ENCODE data around the gene UBE3C. TPM values are rescaled to one million over a fixed set of nuclear protein-coding genes. Genes with fewer than 3 reads are reported as not detected.

Gene UBE3C
- total and polyA plus RNA-seq, 2 of the 13 experiments (the other 11 are each of a cell fraction or from before 2014, with no cell fraction given) = 27.0 to 48.2 TPM

DNA sequence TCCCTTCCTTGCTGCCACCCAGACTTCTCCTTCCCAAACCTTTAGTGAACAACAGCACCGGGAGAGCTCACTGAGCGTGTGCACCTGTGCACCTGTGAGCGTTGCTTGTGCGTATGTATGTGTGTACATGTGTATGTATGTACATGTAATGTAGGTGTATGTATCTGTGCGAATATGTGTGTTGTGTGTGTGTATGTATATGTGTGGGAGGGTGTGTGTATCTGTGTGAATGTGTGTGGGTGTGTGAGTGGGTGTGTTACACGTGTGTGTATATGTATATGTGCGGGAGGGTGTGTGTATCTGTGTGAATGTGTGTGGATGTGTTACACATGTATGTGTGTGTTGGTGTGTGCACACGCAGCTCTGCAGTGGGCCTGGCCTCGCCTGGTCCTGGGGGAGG lies 153.5 kb downstream of the UBE3C start (continued):
- TF ChIP-seq RFXAP (CRISPR knock-in tag; IDR thresholded peaks at IDR 0.05; ENCODE audit: borderline replicate concordance) (no peak), NFYC (CRISPR knock-in tag; IDR thresholded peaks at IDR 0.05) (no peak), FOXA1 (IDR thresholded peaks at IDR 0.05) (0 out of 2 replicates have a peak, but pooled peaks have one; percentile 10), FOXA1 (CRISPR knock-in tag; IDR thresholded peaks at IDR 0.05) (no peak)
- TF ChIP-seq, protein P1, sequence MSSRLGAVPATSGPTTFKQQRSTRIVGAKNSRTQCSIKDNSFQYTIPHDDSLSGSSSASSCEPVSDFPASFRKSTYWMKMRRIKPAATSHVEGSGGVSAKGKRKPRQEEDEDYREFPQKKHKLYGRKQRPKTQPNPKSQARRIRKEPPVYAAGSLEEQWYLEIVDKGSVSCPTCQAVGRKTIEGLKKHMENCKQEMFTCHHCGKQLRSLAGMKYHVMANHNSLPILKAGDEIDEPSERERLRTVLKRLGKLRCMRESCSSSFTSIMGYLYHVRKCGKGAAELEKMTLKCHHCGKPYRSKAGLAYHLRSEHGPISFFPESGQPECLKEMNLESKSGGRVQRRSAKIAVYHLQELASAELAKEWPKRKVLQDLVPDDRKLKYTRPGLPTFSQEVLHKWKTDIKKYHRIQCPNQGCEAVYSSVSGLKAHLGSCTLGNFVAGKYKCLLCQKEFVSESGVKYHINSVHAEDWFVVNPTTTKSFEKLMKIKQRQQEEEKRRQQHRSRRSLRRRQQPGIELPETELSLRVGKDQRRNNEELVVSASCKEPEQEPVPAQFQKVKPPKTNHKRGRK (CRISPR knock-in tag; IDR thresholded peaks at IDR 0.05) = no peak

GRCh38 chr7:157292770-157293412 lies 154.2 kb downstream of the UBE3C start:
- Histone ChIP-seq H3K4me2 (ENCODE audit: low read depth, low read length) (peak overlapping the region; percentile 86), H4K20me1 (ENCODE audit: insufficient read depth, low read length) (no peaks in the 10 kb centered on the region), H3K27me3 (ENCODE audit: control insufficient read depth in 1 of 2, insufficient read depth in 2 of 2, low read length in 2 of 2) (peaks cover 0 to 5% of the 10 kb centered on the region in 2 experiments; a peak in 1 of 5 replicates), H3K9me3 (ENCODE audit: low read length) (no peaks in the 10 kb centered on the region), H2AFZ (ENCODE audit: low read length) (no peak overlapping the region), H3K4me3 (replicated peaks in 1 of 3; ENCODE audit: insufficient read depth in 1 of 3, low read depth in 2 of 3, low read length in 3 of 3) (peak overlapping the region; percentile 45 to 76 (median 56); a peak in 5 of 6 replicates), H3K27ac (ENCODE audit: extremely low read length, insufficient read depth, low read length) (no peak overlapping the region), H3K79me2 (ENCODE audit: insufficient read depth, low read length) (no peaks in the 10 kb centered on the region), H3K4me1 (ENCODE audit: insufficient read depth, low read length) (peaks cover 60% of the 10 kb centered on the region), H3K9ac (ENCODE audit: insufficient read depth, low read depth, low read length) (peak overlapping the region; percentile 66), H3K36me3 (replicated peaks in 1 of 2; ENCODE audit: control insufficient read depth in 1 of 2, insufficient read depth in 2 of 2, low read length in 2 of 2) (no peaks in the 10 kb centered on the region)
- ChIA-PET CTCF (ENCODE audit: low intra/inter-chr PET ratio, low total read pairs) (no interaction called here), POLR2A (no interaction called here)
- DNase-seq (ENCODE audit: low spot score) (no peak), ATAC-seq (peak; percentile 60), FAIRE-seq (no peak)
- intact Hi-C loops (cut with micrococcal nuclease; ENCODE audit: unreplicated experiment) = no loop called here
- 35% methylated on average over 6 of the region's 32 CpGs for WGBS (ENCODE audit: low lambda C conversion rate)
- BruUV-seq (replicated peaks) = no TSS peak
- in situ Hi-C loops (cut with HindIII; ENCODE audit: extremely low pct_ligation_motif_present, low pct_unique_long_range_greater_than_20kb) = no loop called here
- no peak for TF ChIP-seq CENPT (CRISPR knock-in tag; IDR thresholded peaks at IDR 0.05; ENCODE audit: low read depth)
- TF ChIP-seq ZNF577 (CRISPR knock-in tag; IDR thresholded peaks at IDR 0.05; ENCODE audit: borderline replicate concordance, low read depth) = no peak
- TF ChIP-seq, protein P2, sequence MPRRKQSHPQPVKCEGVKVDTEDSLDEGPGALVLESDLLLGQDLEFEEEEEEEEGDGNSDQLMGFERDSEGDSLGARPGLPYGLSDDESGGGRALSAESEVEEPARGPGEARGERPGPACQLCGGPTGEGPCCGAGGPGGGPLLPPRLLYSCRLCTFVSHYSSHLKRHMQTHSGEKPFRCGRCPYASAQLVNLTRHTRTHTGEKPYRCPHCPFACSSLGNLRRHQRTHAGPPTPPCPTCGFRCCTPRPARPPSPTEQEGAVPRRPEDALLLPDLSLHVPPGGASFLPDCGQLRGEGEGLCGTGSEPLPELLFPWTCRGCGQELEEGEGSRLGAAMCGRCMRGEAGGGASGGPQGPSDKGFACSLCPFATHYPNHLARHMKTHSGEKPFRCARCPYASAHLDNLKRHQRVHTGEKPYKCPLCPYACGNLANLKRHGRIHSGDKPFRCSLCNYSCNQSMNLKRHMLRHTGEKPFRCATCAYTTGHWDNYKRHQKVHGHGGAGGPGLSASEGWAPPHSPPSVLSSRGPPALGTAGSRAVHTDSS (CRISPR knock-in tag; conservative IDR thresholded peaks at IDR 0.05) = no peak
- TF ChIP-seq, protein P3, sequence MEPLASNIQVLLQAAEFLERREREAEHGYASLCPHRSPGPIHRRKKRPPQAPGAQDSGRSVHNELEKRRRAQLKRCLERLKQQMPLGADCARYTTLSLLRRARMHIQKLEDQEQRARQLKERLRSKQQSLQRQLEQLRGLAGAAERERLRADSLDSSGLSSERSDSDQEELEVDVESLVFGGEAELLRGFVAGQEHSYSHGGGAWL (CRISPR knock-in tag; IDR thresholded peaks at IDR 0.05) = no peak
- TF ChIP-seq PAX8 (CRISPR knock-in tag; IDR thresholded peaks at IDR 0.05; ENCODE audit: borderline replicate concordance) = no peak
- TF ChIP-seq SMYD3 (CRISPR knock-in tag; IDR thresholded peaks at IDR 0.05) = no peak
- TF ChIP-seq CBFB (CRISPR knock-in tag; IDR thresholded peaks at IDR 0.05) = no peak
- TF ChIP-seq, protein P4, sequence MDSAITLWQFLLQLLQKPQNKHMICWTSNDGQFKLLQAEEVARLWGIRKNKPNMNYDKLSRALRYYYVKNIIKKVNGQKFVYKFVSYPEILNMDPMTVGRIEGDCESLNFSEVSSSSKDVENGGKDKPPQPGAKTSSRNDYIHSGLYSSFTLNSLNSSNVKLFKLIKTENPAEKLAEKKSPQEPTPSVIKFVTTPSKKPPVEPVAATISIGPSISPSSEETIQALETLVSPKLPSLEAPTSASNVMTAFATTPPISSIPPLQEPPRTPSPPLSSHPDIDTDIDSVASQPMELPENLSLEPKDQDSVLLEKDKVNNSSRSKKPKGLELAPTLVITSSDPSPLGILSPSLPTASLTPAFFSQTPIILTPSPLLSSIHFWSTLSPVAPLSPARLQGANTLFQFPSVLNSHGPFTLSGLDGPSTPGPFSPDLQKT (CRISPR knock-in tag; IDR thresholded peaks at IDR 0.05; ENCODE audit: borderline replicate concordance) = no peak
- peak; percentile 33 for TF ChIP-seq HNRNPLL (IDR thresholded peaks at IDR 0.05; ENCODE audit: low read depth, low read length, poor library complexity, severe bottlenecking)
- no peak for TF ChIP-seq ZNF556 (CRISPR knock-in tag; IDR thresholded peaks at IDR 0.05; ENCODE audit: borderline replicate concordance)
- TF ChIP-seq, protein P5, sequence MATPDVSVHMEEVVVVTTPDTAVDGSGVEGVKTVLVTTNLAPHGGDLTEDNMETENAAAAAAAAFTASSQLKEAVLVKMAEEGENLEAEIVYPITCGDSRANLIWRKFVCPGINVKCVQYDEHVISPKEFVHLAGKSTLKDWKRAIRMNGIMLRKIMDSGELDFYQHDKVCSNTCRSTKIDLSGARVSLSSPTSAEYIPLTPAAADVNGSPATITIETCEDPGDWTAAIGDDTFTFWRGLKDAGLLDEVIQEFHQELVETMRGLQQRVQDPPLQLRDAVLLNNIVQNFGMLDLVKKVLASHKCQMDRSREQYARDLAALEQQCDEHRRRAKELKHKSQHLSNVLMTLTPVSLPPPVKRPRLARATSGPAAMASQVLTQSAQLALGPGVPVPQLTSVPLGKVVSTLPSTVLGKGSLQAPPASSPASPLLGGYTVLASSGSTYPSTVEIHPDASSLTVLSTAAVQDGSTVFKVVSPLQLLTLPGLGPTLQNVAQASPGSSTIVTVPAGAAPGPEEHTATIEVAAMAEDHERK (CRISPR knock-in tag; IDR thresholded peaks at IDR 0.05; ENCODE audit: low read depth) = no peak

Measured in HepG2 (cell line).